ENCODE measurements around the gene GOLGA3.

GOLGA3 gene

DNA sequence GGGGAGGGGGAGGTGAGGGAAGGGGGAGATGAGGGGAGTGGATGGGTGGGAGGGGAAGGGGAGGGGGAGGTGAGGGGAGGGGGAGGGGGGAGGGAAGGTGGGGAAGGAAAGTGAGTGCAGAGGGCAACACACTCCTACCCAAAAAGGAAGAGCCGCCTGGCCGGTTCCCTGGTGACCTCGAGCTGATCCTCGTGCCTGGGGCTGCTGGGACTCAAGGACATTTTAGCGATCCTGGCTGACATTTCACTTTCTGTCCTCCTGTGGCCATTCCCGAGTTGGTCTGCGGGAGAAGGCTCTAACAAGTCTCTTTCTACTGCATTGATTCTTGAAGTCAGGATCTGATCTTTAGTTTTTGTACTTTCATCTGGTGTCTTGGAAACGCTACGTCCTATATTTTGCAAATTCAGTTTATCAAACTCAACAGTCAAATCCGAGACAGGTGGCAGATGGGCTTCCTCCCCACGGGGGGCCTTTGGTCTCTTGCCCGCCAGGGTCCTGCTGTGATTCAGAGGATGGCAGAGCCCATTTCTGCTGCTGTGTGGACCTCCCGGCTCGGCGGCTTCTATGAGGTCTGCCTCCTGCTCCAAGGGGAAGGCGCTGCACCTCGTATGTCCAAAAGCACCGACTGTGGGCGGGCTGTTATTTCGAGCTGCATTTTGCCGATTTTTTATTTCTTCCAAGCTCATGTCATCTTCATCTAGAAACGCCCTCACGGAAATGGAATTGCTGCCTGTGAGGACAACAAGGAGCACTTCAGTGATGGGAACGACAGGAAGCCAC is 98.9 kb downstream of the GOLGA3 start:
- FAIRE-seq = no peak
- TF ChIP-seq, protein P1, sequence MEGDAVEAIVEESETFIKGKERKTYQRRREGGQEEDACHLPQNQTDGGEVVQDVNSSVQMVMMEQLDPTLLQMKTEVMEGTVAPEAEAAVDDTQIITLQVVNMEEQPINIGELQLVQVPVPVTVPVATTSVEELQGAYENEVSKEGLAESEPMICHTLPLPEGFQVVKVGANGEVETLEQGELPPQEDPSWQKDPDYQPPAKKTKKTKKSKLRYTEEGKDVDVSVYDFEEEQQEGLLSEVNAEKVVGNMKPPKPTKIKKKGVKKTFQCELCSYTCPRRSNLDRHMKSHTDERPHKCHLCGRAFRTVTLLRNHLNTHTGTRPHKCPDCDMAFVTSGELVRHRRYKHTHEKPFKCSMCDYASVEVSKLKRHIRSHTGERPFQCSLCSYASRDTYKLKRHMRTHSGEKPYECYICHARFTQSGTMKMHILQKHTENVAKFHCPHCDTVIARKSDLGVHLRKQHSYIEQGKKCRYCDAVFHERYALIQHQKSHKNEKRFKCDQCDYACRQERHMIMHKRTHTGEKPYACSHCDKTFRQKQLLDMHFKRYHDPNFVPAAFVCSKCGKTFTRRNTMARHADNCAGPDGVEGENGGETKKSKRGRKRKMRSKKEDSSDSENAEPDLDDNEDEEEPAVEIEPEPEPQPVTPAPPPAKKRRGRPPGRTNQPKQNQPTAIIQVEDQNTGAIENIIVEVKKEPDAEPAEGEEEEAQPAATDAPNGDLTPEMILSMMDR (IDR thresholded peaks at IDR 0.05; ENCODE audit: insufficient read depth, missing control alignments) = no peak
- no peak for DNase-seq (ENCODE audit: insufficient read length, low spot score)

- FAIRE-seq = no peak
- TF ChIP-seq, protein P1 (IDR thresholded peaks at IDR 0.05; ENCODE audit: insufficient read depth, missing control alignments) = no peak
- no peak for DNase-seq (ENCODE audit: insufficient read length, low spot score)
These were observed 100.2 kb downstream of the GOLGA3 start for GRCh38 chr12:132728502-132728901.

GRCh38 chr12:132727091-132727794 is 101.4 kb downstream of the GOLGA3 start:
- no peak for DNase-seq (ENCODE audit: insufficient read length, low spot score)
- FAIRE-seq = no peak
- TF ChIP-seq, protein P1 (IDR thresholded peaks at IDR 0.05; ENCODE audit: insufficient read depth, missing control alignments) = no peak

GRCh38 chr12:132726386-132726785 is 102.3 kb downstream of the GOLGA3 start:
- FAIRE-seq (no peak), DNase-seq (ENCODE audit: insufficient read length, low spot score) (no peak)
- TF ChIP-seq, protein P1 (IDR thresholded peaks at IDR 0.05; ENCODE audit: insufficient read depth, missing control alignments) = no peak

- DNase-seq (ENCODE audit: insufficient read length, low spot score) (peak; percentile 82), FAIRE-seq (no peak)
- TF ChIP-seq, protein P1 (IDR thresholded peaks at IDR 0.05; ENCODE audit: insufficient read depth, missing control alignments) = no peak
These were observed 104.0 kb downstream of the GOLGA3 start for GRCh38 chr12:132724506-132725241.

DNA sequence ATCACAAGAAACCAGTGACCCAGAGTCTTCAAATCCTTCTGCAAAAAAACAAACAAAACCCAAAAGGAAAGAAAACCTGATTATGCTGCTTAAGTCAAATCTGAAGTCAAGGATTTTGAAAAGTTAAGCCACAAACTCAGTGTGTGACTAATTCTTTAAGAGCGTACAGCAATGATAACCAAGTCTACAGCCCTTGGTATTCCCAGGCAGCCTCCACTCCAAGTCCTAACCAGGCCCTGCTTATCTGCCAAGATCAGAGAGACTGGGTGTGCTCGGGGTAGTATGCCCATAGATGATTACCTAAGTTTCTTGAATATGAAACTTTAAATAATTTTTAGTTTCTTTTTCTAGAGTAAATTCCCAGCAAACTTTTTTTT is 104.9 kb downstream of the GOLGA3 start:
- DNase-seq (ENCODE audit: insufficient read length, low spot score) = no peak
- TF ChIP-seq, protein P1 (IDR thresholded peaks at IDR 0.05; ENCODE audit: insufficient read depth, missing control alignments) = no peak
- FAIRE-seq = no peak

Data from D721Med (cell line).